GM18517 (cell line): ENCODE data around the gene RUNDC1.
"Not testable (repeated sequence)": the region's sequence is repeated elsewhere in the genome, so short reads cannot be mapped to it uniquely, and the experiment has no call there.

Experiments used
- ATAC-seq: cut with Tn5 transposase; IDR thresholded peaks from one replicate; pipeline ENCODE4 v1.9.1; 2021; ENCODE audit warnings: mild to moderate bottlenecking, moderate library complexity; ENCODE audit not compliant: unreplicated experiment

The RUNDC1 gene

DNA sequence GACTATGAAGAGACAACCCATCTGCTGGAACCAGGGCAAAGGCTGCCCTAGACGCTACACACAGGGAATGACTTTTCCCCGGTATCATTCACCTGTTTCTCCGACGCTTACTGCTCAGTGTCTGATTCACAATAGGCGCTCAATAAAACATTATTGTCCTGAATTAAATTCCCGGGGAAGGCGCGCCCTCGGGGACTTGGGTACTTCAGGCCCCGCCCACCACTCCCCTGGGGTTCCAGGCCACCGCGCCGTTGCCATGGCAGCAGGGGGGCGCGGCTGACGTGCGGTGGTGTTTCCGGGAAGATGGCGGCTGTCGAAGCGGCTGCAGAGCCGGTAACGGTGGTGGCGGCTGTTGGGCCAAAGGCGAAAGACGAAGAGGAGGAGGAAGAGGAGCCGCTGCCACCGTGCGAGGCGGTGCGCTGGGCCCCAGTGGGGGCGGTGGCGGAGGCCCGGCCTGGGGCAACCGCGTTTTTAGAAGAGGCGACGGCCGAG is at the start of gene RUNDC1:
Gene RUNDC1 (plus strand): TSS at position 292 of the 492 bp plus-strand sequence. CDS start 12 bp downstream, at position 304.
- peak; percentile 57 for ATAC-seq

DNA sequence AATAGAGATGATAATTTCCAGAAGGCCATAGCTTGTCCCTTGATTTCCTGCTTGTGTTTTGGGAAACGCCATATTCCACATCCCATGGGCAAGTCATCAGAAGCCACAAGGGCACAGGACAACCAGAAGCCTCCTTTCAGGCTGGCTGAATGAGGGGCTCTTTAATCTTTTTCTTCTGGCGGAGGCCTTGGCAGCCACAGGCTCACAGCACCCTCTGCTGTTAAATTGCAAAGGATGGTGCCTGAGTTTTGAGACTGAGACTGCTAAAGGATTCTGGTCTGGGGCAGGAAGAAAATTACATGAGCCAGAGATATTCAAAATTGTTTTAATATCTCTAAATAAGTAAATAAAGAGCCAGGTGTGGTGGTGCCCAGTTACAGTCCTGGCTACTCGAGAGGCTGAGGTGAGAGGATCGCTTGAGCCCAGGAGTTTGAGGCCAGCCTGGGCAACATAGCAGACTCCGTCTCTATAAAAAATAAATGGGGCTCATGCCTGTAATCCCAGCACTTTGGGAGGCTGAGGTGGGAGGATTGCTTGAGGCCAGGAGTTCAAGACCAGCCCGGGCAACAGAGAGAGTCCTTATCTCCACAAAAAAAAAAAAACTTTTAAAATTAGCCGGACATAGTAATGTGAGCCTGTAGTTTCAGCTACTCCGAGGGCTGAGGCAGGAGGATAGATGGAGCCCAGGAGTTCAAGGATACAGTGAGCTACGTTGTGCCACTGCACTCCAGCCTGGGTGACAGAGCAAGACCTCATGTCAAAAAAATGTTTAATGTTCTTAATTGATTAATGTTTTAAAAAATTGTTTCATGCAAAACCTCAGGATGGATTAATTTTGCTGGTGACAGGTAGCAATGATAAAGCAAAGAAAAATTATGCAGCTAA is 42.4 kb upstream of the RUNDC1 start:
- no peak for ATAC-seq

DNA sequence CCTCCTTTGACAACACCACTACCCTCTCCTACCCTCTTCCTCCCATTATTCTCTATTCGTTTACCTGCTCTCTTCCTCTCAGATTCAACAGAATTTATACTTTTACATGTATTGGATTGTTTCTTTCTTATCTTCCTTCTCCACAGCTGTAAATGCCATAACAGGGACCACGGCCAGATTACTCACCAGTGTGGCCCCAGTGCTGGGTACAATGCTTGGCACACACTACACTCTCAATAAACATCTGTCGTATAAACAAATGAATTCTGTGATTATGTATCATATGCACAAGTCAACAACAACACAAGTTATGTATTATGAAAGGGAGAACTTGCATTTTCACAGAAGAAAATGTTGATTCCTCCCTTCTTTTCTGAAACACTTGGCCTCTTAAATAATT is 36.2 kb upstream of the RUNDC1 start:
- ATAC-seq: no peak

DNA sequence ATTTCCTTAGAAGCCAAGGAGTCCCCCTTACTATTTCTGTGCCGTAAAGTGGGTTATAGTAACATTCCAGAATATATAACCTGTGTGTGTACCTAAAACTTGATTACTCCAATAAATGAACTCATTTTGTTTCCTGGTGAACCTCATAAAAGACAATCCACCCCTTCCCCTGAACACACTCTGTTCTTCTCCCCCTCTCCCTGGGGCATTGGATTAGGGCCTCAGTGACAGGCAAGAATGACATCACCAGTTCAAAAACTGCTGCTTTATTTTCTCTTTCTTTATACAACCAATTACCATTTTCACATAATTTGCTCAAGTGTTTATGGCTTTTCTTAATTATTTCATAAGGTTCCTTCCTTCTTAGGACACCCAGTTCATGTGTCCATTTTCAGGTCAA is 33.6 kb upstream of the RUNDC1 start:
- ATAC-seq: no peak

GRCh38 chr17:42950044-42950783 is 30.2 kb upstream of the RUNDC1 start:
- ATAC-seq: no peak

DNA sequence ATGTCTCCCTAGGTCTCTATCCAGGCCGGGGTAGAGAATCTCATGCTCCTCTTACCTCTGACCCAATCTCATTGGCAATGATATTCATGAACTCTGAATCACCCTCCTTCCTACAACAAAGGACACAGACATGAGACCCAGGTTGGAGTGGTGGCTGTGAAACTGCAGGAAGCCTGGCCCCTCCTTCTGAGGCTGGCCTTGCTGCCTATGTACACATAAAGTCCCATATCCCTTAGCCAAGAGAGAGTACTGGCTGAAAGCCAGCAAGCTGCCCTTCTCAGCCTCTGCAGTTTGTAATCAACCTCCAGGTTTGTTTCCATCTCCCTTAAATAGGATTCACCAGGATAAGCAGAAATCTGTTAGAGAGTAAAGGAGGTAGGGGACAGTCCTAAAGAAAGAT is 26.7 kb upstream of the RUNDC1 start:
- no peak for ATAC-seq

DNA sequence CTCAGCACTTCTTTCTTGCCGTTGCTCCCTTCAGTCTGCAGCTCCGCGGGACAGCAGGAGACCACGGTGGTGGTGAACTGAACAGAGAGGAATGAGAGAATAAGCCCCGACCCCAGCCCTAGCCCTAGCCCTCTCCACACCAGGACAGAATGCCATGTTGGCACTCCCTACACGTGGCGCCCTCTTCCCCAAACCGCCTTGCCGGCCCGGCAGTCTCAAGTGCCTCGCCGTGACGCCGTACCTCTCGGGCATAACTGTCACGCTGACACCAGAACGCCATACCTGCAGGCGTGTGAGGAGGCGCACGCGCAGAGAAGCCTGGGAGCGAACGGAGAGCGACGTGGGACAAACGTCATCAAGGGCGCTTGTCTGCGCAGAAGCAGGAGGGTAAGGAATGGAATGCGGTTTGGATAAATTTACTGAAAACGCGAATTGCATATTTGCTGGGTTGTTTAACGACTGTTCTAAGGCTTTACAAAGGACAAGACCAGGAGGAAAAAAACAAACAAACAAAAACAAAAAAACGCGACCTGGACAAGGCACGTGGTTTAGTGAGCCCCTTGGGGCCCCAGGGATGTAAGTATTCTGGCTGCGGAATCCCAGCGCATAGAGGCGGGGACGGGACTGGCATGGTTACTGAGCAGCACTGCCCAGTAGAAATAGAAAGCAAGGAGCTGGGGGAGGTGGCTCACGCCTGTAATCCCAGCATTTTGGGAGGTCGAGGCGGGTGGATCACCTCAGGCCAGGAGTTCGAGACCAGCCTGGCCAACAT is 16.0 kb upstream of the RUNDC1 start, which contains the start of gene AARSD1:
Gene AARSD1 (minus strand): TSS at position 294 of the 772 bp plus-strand sequence. CDS start 14 bp downstream, at position 280.
- peak; percentile 67 for ATAC-seq

- ATAC-seq: no peak
These were observed 12.4 kb upstream of the RUNDC1 start for GRCh38 chr17:42967925-42968324.

- ATAC-seq: no peak
These were observed 11.3 kb upstream of the RUNDC1 start for GRCh38 chr17:42969001-42969581.

DNA sequence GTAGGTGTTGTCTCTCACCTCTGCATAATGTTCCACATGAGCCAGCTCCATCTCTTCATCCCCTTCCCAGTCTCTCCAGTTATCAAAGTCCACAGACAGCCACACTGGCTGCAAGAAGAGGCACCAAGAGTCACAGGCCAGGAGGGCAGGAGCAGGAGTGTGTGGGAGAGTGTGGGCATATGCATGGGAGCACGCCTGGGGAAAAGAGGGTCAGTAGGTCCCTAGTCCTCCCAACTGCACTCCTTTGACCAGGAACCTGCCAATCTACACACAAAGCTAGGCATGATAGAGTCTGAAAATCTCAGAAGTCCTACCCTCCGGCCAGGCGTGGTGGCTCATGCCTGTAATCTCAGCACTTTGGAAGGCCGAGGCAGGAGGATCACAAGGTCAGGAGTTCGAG is 8.8 kb upstream of the RUNDC1 start:
- no peak for ATAC-seq

DNA sequence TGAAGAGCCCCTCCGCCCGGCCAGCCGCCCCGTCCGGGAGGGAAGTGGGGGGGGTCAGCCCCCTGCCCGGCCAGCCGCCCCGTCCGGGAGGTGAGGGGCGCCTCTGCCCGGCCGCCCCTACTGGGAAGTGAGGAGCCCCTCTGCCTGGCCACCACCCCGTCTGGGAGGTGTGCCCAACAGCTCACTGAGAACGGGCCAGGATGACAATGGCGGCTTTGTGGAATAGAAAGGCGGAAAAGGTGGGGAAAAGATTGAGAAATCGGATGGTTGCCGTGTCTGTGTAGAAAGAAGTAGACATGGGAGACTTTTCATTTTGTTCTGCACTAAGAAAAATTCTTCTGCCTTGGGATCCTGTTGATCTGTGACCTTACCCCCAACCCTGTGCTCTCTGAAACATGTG is 7.0 kb upstream of the RUNDC1 start:
- not testable (repeated sequence) for ATAC-seq

GRCh38 chr17:42975265-42975664 is 5.1 kb upstream of the RUNDC1 start:
- no peak for ATAC-seq

- ATAC-seq: not testable (repeated sequence)
These were observed 4.7 kb upstream of the RUNDC1 start for GRCh38 chr17:42975701-42976100.

DNA sequence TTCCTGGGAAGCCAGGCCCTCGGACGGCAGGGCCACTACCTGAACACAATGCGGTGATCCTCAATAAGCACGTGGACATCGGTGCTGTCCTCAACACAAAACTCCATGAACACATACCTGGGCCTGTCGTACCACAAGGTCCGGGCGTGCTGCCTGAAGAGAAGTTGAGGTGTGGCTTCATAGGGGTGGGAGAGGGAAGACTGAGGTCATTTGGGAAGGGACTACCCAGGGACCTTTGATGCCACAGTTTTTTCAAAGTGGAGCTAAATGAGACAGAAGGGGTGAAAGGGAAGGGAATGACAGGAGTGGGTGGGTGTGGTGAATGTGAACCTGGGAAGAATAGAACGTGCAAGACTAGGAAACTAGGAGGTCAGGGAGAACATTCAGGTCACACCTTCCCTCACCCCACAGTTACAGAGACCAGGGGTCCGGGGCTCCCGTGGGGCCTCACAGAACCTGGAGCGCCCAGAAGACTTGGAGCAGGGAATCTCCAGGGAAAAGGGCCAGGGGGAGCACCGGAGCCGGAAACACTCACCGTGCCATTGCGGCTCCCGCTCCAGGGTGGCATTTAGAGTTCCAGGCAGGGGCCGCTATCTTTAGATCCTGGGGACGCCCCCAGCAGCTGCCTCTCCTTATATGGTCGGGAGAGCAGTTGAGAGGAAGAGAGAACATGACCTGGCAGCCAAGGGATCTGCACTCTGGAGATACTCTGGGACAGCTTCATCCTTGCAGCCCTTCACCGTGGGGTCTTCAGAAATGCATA is 673 bp upstream of the RUNDC1 start, which contains the start of gene PTGES3L:
Gene PTGES3L (minus strand): TSS at position 570 of the 763 bp plus-strand sequence. CDS start 27 bp downstream, at position 543.
- no peak for ATAC-seq

DNA sequence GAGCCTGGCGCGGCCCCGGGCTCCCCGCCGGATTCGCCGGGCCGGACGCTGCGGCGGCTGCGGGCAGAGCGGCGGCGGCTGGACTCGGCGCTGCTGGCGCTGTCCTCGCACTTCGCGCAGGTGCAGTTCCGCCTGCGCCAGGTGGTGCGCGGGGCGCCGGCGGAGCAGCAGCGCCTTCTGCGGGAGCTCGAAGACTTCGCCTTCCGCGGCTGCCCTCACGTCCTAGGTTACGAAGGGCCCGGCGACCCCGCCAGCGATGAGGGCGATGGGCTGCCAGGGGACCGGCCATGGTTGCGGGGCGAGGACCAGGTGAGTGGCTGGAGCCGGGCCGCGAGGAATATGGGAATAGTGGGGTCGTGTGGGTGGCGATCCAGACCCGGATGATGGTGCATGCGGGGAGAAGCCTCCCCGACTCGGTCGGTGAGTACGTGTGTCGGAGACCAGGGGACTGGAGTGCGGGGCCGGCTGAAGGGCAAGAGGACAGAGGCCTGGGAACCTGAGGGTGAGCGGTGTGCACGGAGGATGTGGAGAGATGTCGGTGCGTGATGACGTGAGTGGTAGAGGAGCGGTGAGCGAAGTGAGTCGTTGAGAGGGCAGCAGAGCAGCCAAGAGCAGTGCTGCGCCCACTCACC is 517 bp downstream of the RUNDC1 start:
- ATAC-seq: peak; percentile 49

DNA sequence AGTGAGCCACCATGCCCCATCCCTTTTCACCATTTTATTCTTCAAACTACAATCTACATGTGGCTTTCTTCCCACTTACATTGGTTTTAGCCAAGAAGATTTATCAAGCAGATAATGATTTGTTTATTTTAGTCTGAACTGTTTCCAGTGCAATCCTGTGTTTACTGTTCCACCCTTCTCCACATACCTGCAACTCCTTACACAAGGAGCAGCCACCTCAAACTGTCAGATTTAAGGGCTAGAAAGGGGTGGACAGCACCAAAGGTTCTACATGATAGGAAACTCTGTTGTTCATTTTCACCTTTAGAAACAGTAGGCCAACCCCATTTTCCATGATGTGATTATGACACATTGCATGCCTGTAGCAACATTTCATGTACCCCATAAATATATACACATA is 1.9 kb downstream of the RUNDC1 start:
- no peak for ATAC-seq

- no peak for ATAC-seq
These were observed 4.9 kb downstream of the RUNDC1 start for GRCh38 chr17:42985225-42985624.

- ATAC-seq: no peak
These were observed 8.8 kb downstream of the RUNDC1 start for GRCh38 chr17:42989141-42989540.
